ENCODE results near the gene QARS1. TPM values are rescaled to one million over a fixed set of nuclear protein-coding genes. Genes with fewer than 3 reads are reported as not detected.

The QARS1 gene
- total and polyA plus RNA-seq, 10 of the 15 experiments (the other 5 are each of a cell fraction or from before 2014, with no cell fraction given), result 168 to 476 (median 318) TPM

GRCh38 chr3:49076116-49076515 is 28.4 kb downstream of the QARS1 start:
- FAIRE-seq (no peak), ATAC-seq (no peak), DNase-seq (ENCODE audit: low read depth, low spot score) (no peak)
- in situ Hi-C loops (cut with MboI) (no loop called here), intact Hi-C loops (cut with micrococcal nuclease; ENCODE audit: unreplicated experiment) (no loop called here)
- ChIA-PET SMC1A (ENCODE audit: uncharacterized antibody, unreplicated experiment) (interaction anchor here (0.6 kb wide), 2 partner anchors 130 to 202 kb away, joined by 3 read pairs; no protein-coding TSS in a partner anchor), RAD21 (ENCODE audit: unreplicated experiment) (no interaction called here), POLR2A (interaction anchor here (1.4 kb wide), 1 partner anchor 19 kb away, joined by 3 read pairs; no protein-coding TSS in a partner anchor), CTCF (no interaction called here)
- Histone ChIP-seq H3K27me3 (replicated peaks in 1 of 2; ENCODE audit: control insufficient read depth in 2 of 2, insufficient read depth in 2 of 2, low read length in 1 of 2) (no peaks in the 10 kb centered on the region), H3K4me1 (ENCODE audit: control insufficient read depth, insufficient read depth, low read length) (no peaks in the 10 kb centered on the region), H3K9me3 (replicated peaks; ENCODE audit: control insufficient read depth, insufficient read depth, low read length) (no peaks in the 10 kb centered on the region), H3K27ac (ENCODE audit: control insufficient read depth, insufficient read depth) (no peak overlapping the region), H3K4me2 (ENCODE audit: control insufficient read depth, insufficient read depth) (no peak overlapping the region), H3K9ac (ENCODE audit: control insufficient read depth, insufficient read depth, low read length) (no peak overlapping the region), H3K4me3 (no peak overlapping the region), H4K20me1 (ENCODE audit: control insufficient read depth, insufficient read depth) (no peaks in the 10 kb centered on the region), H3K36me3 (ENCODE audit: control insufficient read depth in 2 of 2, insufficient read depth in 2 of 2, low read length in 1 of 2) (peaks cover 13 to 19% of the 10 kb centered on the region in 2 experiments), H2AFZ (ENCODE audit: control insufficient read depth, low read depth, low read length) (no peak overlapping the region), H3K79me2 (ENCODE audit: control insufficient read depth, insufficient read depth, low read length) (peaks cover 11% of the 10 kb centered on the region)
- TF ChIP-seq ZBED1 (IDR thresholded peaks at IDR 0.05; ENCODE audit: borderline replicate concordance) (no peak), FOS (IDR thresholded peaks at IDR 0.05; ENCODE audit: borderline replicate concordance, extremely low read depth, insufficient read length) (no peak), TBL1XR1 (IDR thresholded peaks at IDR 0.05; ENCODE audit: low read depth, low read length) (no peak), SUZ12 (IDR thresholded peaks at IDR 0.05; ENCODE audit: unreplicated experiment) (no peak), SIN3A (IDR thresholded peaks at IDR 0.05; ENCODE audit: low read depth, low read length) (no peak), CREM (IDR thresholded peaks at IDR 0.05; ENCODE audit: low read depth) (no peak), IKZF2 (IDR thresholded peaks at IDR 0.05) (no peak), BCL11A (IDR thresholded peaks at IDR 0.05; ENCODE audit: low read depth, low read length) (no peak), KAT2A (conservative IDR thresholded peaks at IDR 0.05; ENCODE audit: control insufficient read depth, low read depth, low read length) (no peak), STAT3 (IDR thresholded peaks at IDR 0.05; ENCODE audit: low read depth, low read length) (no peak), POLR2AphosphoS2 (IDR thresholded peaks at IDR 0.05; ENCODE audit: low read depth, low read length) (no peak), RAD51 (IDR thresholded peaks at IDR 0.05) (no peak), ZNF274 (IDR thresholded peaks at IDR 0.05; ENCODE audit: insufficient read depth, insufficient read length) (no peak), PML (IDR thresholded peaks at IDR 0.05; ENCODE audit: low read length) (no peak), NFIC (IDR thresholded peaks at IDR 0.05; ENCODE audit: low read depth, low read length) (no peak), PAX8 (IDR thresholded peaks at IDR 0.05) (no peak), JUNB (IDR thresholded peaks at IDR 0.05) (no peak)
- TF ChIP-seq, protein P1, sequence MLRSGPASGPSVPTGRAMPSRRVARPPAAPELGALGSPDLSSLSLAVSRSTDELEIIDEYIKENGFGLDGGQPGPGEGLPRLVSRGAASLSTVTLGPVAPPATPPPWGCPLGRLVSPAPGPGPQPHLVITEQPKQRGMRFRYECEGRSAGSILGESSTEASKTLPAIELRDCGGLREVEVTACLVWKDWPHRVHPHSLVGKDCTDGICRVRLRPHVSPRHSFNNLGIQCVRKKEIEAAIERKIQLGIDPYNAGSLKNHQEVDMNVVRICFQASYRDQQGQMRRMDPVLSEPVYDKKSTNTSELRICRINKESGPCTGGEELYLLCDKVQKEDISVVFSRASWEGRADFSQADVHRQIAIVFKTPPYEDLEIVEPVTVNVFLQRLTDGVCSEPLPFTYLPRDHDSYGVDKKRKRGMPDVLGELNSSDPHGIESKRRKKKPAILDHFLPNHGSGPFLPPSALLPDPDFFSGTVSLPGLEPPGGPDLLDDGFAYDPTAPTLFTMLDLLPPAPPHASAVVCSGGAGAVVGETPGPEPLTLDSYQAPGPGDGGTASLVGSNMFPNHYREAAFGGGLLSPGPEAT (IDR thresholded peaks at IDR 0.05; ENCODE audit: low read depth), result no peak
- TF ChIP-seq, protein P2, sequence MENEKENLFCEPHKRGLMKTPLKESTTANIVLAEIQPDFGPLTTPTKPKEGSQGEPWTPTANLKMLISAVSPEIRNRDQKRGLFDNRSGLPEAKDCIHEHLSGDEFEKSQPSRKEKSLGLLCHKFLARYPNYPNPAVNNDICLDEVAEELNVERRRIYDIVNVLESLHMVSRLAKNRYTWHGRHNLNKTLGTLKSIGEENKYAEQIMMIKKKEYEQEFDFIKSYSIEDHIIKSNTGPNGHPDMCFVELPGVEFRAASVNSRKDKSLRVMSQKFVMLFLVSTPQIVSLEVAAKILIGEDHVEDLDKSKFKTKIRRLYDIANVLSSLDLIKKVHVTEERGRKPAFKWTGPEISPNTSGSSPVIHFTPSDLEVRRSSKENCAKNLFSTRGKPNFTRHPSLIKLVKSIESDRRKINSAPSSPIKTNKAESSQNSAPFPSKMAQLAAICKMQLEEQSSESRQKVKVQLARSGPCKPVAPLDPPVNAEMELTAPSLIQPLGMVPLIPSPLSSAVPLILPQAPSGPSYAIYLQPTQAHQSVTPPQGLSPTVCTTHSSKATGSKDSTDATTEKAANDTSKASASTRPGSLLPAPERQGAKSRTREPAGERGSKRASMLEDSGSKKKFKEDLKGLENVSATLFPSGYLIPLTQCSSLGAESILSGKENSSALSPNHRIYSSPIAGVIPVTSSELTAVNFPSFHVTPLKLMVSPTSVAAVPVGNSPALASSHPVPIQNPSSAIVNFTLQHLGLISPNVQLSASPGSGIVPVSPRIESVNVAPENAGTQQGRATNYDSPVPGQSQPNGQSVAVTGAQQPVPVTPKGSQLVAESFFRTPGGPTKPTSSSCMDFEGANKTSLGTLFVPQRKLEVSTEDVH (IDR thresholded peaks at IDR 0.05; ENCODE audit: low read depth, partially characterized antibody), result no peak
- TF ChIP-seq, protein P3, sequence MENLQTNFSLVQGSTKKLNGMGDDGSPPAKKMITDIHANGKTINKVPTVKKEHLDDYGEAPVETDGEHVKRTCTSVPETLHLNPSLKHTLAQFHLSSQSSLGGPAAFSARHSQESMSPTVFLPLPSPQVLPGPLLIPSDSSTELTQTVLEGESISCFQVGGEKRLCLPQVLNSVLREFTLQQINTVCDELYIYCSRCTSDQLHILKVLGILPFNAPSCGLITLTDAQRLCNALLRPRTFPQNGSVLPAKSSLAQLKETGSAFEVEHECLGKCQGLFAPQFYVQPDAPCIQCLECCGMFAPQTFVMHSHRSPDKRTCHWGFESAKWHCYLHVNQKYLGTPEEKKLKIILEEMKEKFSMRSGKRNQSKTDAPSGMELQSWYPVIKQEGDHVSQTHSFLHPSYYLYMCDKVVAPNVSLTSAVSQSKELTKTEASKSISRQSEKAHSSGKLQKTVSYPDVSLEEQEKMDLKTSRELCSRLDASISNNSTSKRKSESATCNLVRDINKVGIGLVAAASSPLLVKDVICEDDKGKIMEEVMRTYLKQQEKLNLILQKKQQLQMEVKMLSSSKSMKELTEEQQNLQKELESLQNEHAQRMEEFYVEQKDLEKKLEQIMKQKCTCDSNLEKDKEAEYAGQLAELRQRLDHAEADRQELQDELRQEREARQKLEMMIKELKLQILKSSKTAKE (IDR thresholded peaks at IDR 0.05; ENCODE audit: low read depth, poor library complexity, severe bottlenecking), result no peak
- BruUV-seq (replicated peaks), result no TSS peak
- WGBS (ENCODE audit: insufficient coverage, insufficient replicate concordance, low lambda C conversion rate, missing lambda C conversion rate), result 91% methylated on average over 13 of the region's 13 CpGs
